PFSK-1 (cell line): ENCODE measurements around the gene TFDP2.

Source experiments
- POLR2AphosphoS5 ChIP-seq: IDR thresholded peaks from 2 replicates; pipeline ENCODE4 v1.6.1; 2012; ENCODE audit warnings: low read depth, mild to moderate bottlenecking, control low read depth, low read length, moderate library complexity
- REST ChIP-seq, 2 experiments: IDR thresholded peaks; 2 replicates each; pipeline versions ENCODE4 v1.6.1 to v1.8.0; 2011 to 2012; ENCODE audit warnings: low read depth in 2 of 2, low read length in 2 of 2, control low read depth in 1 of 2, inconsistent platforms in 1 of 2, mild to moderate bottlenecking in 1 of 2, moderate library complexity in 1 of 2; ENCODE audit not compliant: insufficient read depth in 1 of 2
- SIN3A ChIP-seq: IDR thresholded peaks from 2 replicates; pipeline ENCODE4 v1.6.1; 2012; ENCODE audit warnings: mild to moderate bottlenecking, low read length, moderate library complexity, borderline replicate concordance; ENCODE audit not compliant: insufficient read depth
- TAF1 ChIP-seq: IDR thresholded peaks from 2 replicates; pipeline ENCODE4 v1.6.1; 2012; ENCODE audit warnings: low read length, control low read depth, borderline replicate concordance; ENCODE audit not compliant: insufficient read depth

GRCh38 chr3:141986548-141987107, 162.7 kb downstream of the TFDP2 start:
- TF ChIP-seq SIN3A (no peak), POLR2AphosphoS5 (no peak), REST (IDR thresholded peaks at IDR 0.05; ENCODE audit: insufficient read depth in 1 of 2, low read depth in 2 of 2, low read length in 2 of 2) (no peak), TAF1 (no peak)
